NCI-H446 treated with DMSO at 0.1 percent for 48 hours (cell line): ENCODE results near the gene PPM1F.
A peak's percentile ranks its signal among the peaks of the same experiment; 100 is the strongest.
"Not testable (repeated sequence)": the region's sequence is repeated elsewhere in the genome, so short reads cannot be mapped to it uniquely, and the experiment has no call there.

ENCODE experiments used
- DNase-seq: peaks from one replicate; lab custom pipeline; 2025; lab: John Stamatoyannopoulos, UW

The PPM1F gene

DNA sequence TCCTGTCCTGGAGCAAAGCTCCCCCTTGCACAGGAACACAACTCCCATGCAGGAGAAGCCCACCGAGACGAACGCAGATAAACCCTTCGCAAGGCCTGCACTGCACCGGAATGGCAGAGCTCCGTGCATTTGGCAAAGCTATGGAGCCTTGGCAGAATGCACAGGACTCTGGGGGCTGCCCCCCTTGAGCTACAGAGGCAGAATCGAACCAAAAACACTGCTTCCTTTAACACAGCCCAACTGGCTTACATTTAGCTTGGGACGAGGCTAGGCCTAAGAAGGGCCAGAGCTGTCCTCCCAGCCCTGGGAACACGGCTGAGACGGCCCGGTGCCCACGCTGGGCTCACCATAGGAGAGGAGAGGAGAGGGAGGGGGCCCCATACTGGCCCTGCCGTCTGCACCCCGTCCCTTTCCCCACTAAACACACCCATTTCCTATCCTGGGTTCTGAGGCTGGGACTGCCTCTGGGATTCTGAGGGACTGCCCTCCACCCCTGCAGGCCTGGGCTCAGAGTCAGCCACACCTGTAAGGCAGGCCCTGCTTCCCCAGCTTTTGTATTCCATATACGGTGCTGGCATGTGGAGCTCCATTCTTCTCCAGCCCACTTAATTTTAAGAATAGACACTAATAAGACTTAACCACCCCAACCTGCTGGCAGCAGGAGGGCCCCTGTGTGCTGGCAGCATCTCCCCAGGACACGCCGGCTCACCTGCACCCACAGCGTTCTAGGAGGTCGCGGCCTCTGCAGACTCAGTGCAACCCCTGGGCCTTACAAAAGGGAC lies 32.9 kb downstream of the PPM1F start:
- DNase-seq = no peak

DNA sequence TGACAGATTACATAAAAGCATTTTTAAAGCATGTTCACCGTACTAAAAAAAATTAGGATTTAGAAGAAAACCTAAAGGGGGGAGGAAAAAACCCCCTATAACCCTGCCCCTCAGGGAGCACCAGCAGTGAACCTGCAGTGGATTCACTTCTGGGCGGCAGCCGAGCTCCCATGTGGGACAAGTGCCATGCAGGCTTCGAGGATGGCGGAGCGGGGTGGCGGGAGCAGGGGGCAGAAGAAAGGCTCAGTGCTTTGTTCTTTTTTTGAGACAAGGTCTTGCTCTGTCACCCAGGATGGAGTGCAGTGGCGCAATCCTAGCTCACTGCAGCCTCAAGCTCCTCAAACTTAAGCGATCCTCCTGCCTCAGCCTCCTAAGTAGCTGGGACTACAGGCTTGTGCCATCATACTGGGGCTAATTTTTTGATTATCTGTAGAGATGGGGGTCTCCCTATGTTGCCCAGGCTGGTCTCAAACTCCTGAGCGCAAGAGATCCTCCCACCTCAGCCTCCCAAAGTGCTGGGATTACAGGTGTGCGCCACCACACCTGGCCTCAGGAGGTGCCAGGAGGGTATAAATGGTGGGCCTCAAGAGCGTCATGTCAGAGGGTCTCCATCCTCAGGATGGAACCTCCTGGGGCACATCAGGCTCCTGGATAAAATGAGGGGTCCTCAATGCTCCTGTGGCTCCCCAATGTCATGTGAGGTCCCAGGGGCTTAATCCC lies 34.0 kb downstream of the PPM1F start:
- DNase-seq = no peak

DNA sequence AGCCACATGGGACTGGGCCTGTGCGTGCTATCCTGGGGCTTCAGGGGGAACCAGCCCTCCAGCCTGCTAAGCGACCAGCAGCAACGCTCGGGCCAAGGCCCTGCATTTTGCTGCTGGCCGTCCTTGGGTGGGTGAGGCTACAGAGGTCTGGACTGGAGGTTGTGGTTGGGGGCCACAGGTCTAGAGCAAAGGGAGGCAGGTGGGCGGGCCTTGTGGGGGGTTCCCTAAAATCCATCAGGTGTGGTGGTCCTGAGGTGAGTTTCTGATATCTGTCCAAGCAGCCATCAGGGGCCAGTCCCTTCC lies 34.7 kb downstream of the PPM1F start:
- no peak for DNase-seq

DNA sequence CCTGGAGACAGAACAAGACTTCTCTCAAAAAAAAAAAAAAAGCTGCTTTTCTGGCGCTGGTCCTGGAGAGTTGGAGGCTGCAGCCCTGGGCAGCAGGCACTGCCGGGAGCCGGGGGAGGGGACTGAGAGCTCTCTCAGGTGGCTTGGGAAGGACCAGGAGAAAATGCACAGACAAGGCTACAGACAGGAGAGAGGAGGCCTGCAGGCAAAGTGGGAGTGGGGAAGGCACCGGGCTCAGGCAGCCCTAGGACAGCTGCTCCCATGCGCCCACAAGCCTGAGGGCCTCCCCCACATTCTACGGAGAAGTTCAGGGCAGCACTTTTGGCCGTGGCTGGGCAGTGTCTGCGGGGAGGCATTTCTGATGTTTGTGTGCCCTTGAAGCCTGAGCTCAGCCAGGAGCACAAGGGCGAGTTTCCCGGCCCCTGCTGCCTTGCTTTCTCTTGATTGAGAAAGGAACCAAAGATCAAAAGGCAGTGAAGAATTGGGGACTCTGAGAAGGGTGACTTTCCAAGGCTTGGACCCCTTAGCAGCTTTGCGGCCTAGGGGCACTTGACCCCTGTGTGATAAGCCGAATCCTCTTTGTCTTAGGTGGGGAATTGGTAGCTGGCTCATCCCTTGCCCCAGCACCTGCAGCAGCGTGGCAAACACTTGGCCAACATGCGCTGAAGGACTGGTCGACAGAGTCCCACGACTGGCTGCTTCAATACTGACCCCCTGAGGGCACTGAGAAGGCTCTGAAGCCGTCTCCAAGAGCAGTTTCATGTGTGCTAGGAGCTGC lies 35.3 kb downstream of the PPM1F start:
- peak; percentile 24 for DNase-seq

DNA sequence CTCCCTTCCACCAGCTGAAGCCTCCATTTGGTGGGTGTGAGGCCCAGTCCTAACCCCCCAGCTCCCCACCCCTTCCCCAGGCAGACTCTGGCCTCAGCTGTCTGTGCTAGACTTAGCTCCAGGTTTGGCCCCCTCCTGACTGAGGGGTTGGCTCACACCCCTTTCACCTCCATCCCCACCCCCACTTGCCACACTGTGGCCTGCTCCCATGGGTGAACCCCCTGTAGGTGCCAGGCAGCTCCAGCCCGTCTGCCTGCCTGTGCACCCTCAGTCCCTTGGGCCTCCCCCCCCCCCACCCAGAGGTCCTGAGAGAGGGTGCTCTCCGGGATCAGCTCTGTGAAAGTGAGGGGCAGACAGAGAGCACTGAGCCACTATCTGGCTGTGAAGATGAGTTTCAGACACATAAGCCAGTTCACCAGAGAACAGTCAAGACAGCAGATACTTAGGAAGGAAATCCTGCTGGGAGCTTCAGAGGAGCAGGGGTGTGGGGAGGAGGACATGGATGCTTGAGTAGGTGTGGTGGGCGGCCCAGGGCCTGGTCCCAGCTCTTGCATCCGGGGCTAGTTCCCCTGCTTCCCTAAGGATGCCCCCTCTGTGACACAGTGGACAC lies 36.2 kb downstream of the PPM1F start:
- DNase-seq = no peak

DNA sequence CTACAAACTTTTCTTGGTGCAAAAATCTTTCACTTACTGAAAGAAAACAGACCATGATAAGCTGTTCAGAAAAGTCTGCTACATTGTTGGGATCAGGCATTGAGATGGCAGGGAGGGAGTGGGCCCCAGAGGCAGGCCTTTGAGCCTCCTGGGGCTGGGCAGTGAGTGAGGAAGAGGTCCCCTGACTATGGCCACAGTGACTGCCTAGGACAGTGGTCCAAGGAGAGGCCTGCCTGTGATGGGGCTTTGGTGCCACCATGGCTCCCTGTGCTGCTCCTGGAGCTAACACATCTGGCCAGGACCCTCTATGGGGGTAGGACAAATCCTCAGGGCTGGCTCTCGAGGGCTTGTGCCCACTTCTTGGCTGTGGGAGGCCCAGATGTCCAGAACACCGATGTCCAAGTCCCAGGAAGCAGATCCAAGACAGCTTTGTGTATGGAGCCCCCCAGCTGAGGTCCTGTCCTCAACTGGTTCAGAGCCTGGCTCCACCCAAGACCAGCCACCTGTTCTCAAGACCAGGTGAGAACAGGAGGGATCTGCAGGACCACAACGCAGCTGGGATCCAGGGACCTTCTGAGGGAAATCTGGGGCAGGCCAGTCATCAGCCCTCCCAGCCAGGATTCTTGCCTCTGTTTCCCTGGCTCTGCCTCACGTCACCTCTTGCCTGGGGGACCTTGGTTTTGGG lies 36.9 kb downstream of the PPM1F start:
- no peak for DNase-seq

DNA sequence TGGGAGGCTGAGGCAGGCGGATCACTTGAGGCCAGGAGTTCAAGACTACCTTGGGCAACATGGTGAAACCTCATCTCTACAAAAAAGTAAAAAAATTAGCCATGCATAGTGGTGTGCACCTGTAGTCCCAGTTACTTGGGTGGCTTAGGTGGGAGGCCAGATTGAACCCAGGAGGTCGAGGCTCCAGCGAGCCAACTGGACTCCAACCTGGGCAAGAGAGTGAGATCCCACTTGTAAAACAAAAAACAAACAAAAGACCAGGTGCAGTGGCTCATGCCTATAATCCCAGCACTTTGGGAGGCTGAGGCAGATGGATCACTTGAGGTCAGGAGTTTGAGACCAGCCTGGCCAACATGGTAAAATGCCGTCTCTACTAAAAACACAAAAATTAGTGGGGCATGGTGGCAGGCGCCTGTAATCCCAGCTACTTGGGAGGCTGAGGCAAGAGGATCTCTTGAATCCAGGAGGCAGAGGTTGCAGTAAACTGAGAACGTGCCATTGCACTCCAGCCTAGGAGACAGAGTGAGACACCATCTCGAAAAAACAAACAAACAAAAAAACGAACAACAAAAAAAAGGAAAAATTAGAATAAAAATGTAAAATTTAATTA lies 38.5 kb downstream of the PPM1F start:
- DNase-seq = not testable (repeated sequence)

DNA sequence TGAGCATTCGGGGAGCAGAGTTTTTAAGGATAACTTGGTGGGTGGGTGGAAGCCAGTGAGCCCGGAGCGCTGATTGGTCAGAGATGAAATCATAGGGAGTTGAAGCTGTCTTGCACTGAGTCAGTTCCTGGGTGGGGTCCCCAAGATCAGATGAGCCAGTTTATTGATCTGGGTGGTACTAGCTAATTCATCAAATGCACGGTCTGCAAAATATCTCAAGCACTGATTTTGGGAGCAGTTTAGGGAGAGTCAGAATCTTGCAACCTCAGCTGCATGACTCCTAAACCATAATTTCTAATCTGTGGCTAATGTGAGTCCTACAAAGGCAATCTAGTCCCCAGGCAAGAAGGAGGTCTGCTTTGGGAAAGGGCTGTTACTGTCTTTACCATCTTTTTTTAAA lies 42.3 kb downstream of the PPM1F start:
- not testable (repeated sequence) for DNase-seq

DNA sequence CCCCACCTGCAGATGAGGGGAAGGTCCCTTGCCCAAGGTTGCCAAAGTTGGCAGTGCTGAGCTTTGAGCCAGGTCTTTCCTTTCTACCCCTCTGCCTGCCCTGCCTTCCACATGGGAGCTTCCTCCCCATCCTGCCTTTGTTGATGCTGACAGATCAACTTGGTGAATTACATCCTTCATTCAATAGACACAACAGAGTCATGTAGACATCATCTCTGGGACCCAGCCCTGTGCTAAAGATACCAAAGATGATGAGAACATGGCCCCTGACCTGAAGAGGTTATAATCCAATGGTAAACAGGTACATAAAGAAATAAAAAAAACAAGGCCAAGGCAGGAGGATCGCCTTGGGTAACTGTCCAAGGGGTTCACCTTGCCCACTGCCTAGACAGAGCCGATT lies 42.8 kb downstream of the PPM1F start:
- no peak for DNase-seq

DNA sequence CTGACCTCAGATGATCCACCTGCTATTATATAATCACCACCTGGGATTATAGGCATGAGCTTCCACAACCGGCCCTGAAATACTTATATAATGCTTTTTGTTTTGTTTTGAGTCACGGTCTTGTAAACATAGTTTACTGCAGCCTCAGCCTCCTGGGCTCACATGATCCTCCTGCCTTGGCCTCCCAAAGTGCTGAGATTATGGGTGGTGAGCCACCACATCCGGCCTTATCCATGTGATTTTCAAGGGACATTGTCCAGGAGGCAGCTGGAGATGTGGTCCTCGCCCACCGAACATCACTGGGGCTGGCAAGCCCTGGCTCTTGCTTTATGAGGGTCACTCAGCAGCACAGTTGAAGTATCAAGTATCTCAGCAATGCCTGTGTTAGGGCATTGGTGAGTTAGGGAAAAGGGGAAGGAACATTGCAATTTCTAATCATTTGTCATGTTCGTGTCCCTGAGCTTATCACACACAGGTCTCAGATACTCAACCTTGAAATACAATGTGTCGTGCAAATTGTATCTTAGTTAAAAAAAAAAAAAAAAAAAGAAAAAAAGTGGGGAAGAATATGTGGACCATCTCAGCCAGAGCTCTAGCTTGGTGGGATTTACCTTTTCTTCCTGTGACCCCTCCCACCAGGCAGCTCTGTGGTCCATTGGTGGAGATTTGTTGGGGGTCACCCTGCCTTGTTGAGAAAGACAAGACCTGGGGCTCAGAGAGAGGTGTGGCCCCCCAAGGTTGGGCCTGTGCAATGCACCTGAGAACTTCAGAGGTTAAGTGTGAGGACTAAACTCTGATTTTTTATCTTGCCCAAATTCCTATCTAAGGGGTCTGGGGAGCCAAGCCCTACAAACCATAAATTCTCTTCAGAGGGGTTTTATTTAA lies 44.8 kb downstream of the PPM1F start:
- no peak for DNase-seq

DNA sequence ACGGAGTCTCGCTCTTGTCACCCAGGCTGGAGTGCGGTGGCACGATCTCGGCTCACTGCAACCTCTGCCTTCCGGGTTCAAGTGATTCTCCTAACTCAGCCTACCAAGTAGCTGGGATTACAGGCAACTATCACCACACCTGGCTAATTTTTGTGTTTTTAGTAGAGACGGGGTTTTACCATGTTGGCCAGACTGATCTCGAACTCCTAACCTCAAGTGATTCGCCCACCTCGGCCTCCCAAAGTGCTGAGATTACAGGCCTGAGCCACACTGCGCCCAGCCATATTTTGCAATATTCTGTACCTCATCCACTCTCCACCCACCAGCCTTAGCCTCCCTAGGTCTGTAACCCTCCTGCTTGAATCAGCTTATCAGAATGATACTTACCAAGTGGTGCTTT lies 47.4 kb downstream of the PPM1F start:
- not testable (repeated sequence) for DNase-seq

DNA sequence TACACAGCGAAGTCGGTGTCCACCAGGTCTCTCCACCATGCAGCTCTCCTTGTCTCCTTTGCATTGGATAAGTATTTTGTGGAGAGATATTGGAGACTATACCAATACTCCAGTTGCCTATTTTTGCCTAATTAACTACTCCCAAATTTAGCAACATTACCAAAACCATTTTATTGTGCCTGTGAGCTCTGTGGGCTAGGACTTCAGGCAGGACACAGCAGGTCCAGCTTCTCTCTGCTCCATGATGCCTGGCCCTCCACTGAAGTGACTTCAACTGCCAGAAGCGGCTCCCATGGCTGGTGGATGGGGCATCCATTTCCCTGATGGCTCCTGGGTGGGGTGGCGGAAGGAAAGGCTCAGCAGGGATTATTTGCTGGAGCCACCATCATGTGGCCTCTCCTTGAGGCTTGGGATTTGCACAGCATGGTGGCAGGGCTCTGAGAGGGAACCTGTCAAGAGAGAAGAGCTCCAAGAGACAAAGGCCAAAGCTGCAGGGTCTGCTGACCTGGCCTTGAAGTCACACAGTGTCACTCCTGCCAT lies 48.3 kb downstream of the PPM1F start:
- no peak for DNase-seq

DNA sequence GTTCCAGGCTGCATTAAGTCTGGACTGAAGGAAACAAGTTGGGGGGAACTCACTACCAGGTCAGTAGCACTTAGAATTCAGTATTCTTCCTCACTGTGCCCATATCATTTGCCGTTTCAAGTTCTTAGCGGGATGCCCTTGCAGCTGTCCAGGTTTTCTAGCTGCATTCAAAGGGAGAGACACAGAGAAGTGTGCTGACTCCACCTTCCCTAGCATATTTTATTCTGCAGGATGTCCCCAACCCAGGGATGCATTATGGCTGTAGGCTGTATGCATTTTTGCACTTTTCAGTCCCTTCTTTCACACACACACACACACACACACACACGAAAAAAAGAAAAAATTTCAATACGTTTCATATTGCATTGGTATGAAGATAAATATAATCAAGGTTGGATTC lies 49.4 kb downstream of the PPM1F start:
- DNase-seq = no peak

DNA sequence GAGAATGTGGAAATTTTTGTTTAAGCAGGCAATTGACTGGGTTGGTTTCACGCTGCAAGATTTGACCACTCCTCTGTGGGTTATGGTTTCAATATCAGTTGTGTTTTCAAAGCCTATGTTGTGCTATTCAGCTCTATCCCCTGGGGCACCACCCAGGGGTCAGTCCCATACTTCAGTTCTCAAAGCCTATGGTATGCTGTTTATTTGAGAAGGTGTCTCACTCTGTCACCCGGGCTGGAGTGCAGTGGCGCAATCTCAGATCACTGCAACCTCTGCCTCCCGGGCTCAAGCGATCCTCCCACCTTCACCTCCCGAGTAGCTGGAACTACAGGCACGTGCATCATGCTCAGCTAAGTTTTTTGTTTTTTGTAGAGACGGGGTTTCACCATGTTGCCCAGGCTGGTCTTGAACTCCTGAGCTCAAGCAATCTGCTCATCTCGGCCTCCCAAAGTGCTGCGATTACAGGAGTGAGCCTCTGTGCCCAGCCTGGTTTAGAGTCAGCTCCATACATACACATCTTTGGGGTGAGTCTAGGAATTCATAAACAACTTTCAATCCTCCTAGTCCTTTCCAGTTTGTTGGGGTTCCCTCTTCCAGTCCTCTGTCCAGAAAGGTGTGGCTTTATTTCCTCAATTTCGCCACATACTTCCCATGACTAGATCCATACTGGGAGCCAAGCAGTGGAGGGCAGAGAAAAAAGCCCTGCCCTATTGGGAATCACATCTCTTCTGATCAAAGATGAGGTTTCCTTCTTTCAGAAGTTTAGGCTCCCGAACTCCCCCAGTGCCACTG lies 50.2 kb downstream of the PPM1F start:
- no peak for DNase-seq

DNA sequence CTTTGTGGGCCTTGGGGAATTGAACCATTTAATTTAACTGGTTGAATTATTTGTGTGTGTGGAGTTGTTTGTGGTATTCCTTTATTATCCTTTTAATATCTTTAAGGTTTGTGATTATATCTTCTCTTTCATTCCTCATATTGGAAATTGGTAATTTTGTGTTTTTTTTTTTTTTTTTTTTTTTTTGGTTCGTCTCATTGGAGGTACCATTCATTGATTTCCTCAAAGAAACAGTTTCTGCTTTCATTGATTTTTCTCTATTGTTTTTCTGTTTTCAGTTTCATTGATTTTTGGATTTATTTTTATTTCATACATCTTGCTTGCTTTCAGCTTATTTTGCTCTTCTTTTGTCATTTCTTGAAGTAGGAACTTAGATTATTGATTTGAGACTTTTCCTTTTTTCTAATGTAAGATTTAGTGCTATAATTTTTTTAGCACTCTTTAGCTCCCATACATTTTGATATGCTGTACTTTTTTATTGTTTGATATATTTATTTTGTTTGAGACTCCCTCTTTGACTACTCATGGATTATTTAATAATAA lies 54.2 kb downstream of the PPM1F start:
- DNase-seq = no peak

DNA sequence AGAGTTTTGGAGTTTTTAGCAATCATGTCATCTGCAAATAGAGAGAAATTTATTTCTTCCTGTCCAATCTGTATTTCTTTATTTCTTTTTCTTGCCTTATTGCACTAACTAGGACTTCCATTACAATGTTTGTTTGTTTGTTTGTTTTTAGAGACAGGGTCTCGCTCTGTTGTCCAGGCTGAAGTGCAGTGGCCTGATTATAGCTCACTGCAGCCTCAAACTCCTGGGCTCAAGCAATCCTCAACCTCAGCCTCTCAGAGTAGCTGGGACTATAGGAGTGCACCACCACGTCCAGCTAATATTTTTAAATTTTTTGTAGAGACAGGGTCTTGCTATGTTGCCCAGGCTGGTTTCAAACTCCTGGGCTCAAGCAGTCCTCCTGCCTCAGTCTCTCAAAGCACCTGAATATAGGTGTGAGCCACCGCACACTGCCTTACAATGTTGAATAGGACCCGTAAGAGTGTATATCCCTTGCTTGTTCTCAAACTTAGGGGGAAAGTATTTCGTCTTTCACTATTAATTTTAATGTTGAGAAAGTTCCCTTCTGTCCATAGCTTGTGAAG lies 55.6 kb downstream of the PPM1F start:
- no peak for DNase-seq

DNA sequence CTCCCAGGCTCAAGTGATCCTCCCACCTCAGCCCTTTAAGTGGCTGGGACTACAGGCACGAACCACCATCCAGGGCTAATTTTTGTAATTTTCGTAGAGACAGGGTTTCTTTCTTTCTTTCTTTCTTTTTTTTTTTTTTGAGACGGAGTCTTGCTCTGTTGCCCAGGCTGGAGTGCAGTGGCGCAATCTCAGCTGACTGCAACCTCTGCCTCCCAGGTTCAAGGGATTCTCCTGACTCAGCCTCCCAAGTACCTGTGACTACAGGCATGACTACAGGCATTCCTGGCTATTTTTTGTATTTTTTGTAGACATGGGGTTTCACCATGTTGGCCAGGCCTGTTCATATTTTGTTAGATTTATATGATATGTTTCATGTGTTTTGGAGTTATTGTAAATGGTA lies 56.4 kb downstream of the PPM1F start:
- DNase-seq = not testable (repeated sequence)

DNA sequence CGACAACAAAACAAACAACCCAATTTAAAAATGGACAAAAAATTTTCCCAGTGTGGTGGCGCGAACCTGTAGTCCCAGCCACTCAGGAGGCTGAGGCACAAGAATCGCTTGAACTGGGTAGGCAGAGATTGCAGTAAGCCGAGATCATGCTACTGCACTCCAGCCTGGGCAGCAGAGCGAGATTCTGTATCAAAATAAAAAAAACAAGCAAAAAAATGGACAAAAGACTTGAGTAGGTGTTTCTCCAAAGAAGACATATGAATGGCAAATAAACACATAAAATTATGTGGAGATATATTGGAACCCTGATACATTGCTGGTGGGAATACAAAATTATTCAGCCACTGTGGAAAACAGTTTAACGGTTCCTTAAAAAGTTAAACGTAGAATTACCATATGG lies 57.8 kb downstream of the PPM1F start:
- no peak for DNase-seq
